IMR-90 (cell line): ENCODE results near the gene CC2D2B. TPM values are rescaled to one million over a fixed set of nuclear protein-coding genes. Genes with fewer than 3 reads are reported as not detected.

Experiments
- ATAC-seq: fragments of 200-7000 bp; cut with Tn5 transposase; 2 replicates; pipeline ENCODE4 v1.9.1; 2020; ENCODE audit warnings: low read depth, mild to moderate bottlenecking, moderate library complexity
- BruUV-seq: library from RNA; stranded (reverse); fragments of 400-500 nt; replicated peaks from 2 replicates; lab custom pipeline; 2021; lab: Mats Ljungman, UMichigan
- CTCF ChIA-PET: fragments of 300-600 bp; formaldehyde crosslinking; extraction: SDS; loops from one replicate; lab custom pipeline; 2021; ENCODE audit warnings: antibody characterized with exemption; lab: Yijun Ruan, JAX
- POLR2A ChIA-PET: fragments of 300-600 bp; sonication (Branson Sonifier 250); formaldehyde crosslinking; loops from one replicate; lab custom pipeline; 2022; ENCODE audit warnings: antibody characterized with exemption; ENCODE audit not compliant: unreplicated experiment; lab: Charles Lee
- DNase-seq: peaks from one replicate; pipeline ENCODE4 v3.0.0; 2013
- H2AFZ ChIP-seq: replicated peaks from 2 replicates; pipeline ENCODE3; 2013; ENCODE audit warnings: low read length, mild to moderate bottlenecking; ENCODE audit not compliant: poor library complexity
- H2AK5ac ChIP-seq: 2 replicates; pipeline ENCODE4 v1.6.1; 2013; ENCODE audit warnings: low read depth, low read length, inconsistent platforms
- H2AK9ac ChIP-seq: replicated peaks from 2 replicates; pipeline ENCODE3; 2013; ENCODE audit warnings: mild to moderate bottlenecking, low read depth, low read length, moderate library complexity; ENCODE audit not compliant: poor library complexity
- H2BK120ac ChIP-seq: 2 replicates; pipeline ENCODE4 v1.6.1; 2013; ENCODE audit warnings: low read depth, low read length, inconsistent platforms
- H2BK15ac ChIP-seq: 3 replicates; pipeline ENCODE4 v1.6.1; 2013; ENCODE audit warnings: low read depth, low read length, inconsistent platforms
- H2BK20ac ChIP-seq: 2 replicates; pipeline ENCODE4 v1.6.1; 2013; ENCODE audit warnings: low read depth, mild to moderate bottlenecking, inconsistent platforms, low read length, moderate library complexity
- H2BK5ac ChIP-seq: 2 replicates; pipeline ENCODE4 v1.6.1; 2013; ENCODE audit warnings: mild to moderate bottlenecking, low read depth, low read length, inconsistent platforms; ENCODE audit not compliant: poor library complexity, severe bottlenecking
- H3K14ac ChIP-seq: replicated peaks from 2 replicates; pipeline ENCODE4 v1.6.1; 2013; ENCODE audit warnings: low read depth, low read length, inconsistent platforms
- H3K18ac ChIP-seq: 2 replicates; pipeline ENCODE4 v1.6.1; 2013; ENCODE audit warnings: low read depth, low read length, control low read depth
- H3K23ac ChIP-seq: 2 replicates; pipeline ENCODE4 v1.6.1; 2013; ENCODE audit warnings: low read depth, low read length, inconsistent platforms
- H3K27ac ChIP-seq: 2 replicates; pipeline ENCODE4 v1.5.1; 2013; ENCODE audit warnings: mild to moderate bottlenecking, control low read depth, low read length; ENCODE audit not compliant: insufficient read depth
- H3K27me3 ChIP-seq: 2 replicates; pipeline ENCODE4 v1.6.1; 2013; ENCODE audit warnings: low read length; ENCODE audit not compliant: control insufficient read depth, insufficient read depth
- H3K36me3 ChIP-seq: 2 replicates; pipeline ENCODE4 v1.6.1; 2013; ENCODE audit warnings: low read length, mixed read lengths; ENCODE audit not compliant: control insufficient read depth, insufficient read depth
- H3K4ac ChIP-seq: 2 replicates; pipeline ENCODE4 v1.6.1; 2013; ENCODE audit warnings: low read depth, low read length, inconsistent platforms
- H3K4me1 ChIP-seq: 2 replicates; pipeline ENCODE4 v1.6.1; 2013; ENCODE audit warnings: low read length, mixed read lengths; ENCODE audit not compliant: control insufficient read depth, insufficient read depth
- H3K4me2 ChIP-seq: 2 replicates; pipeline ENCODE4 v1.6.1; 2013; ENCODE audit warnings: low read depth, mild to moderate bottlenecking, control low read depth, low read length, moderate library complexity
- H3K4me3 ChIP-seq: 2 replicates; pipeline ENCODE4 v1.5.1; 2013; ENCODE audit warnings: low read depth, mild to moderate bottlenecking, control low read depth, low read length, moderate library complexity; ENCODE audit not compliant: insufficient read depth
- H3K56ac ChIP-seq: 2 replicates; pipeline ENCODE4 v1.6.1; 2013; ENCODE audit warnings: low read length, inconsistent platforms; ENCODE audit not compliant: insufficient read depth; ENCODE audit errors: extremely low read depth
- H3K79me1 ChIP-seq, 2 experiments: 2 replicates each; pipeline ENCODE4 v1.6.1; 2013; ENCODE audit warnings: low read length in 2 of 2, inconsistent platforms in 1 of 2, low read depth in 1 of 2
- H3K9ac ChIP-seq: 2 replicates; pipeline ENCODE4 v1.6.1; 2013; ENCODE audit warnings: low read depth, low read length, control low read depth
- H3K9me1 ChIP-seq: 2 replicates; pipeline ENCODE4 v1.6.1; 2013; ENCODE audit warnings: low read length, inconsistent platforms; ENCODE audit not compliant: insufficient read depth
- H3K9me3 ChIP-seq: 2 replicates; pipeline ENCODE4 v1.6.1; 2013; ENCODE audit warnings: low read length; ENCODE audit not compliant: control insufficient read depth, insufficient read depth
- H4K20me1 ChIP-seq: 2 replicates; pipeline ENCODE4 v1.6.1; 2013; ENCODE audit warnings: low read length, inconsistent platforms; ENCODE audit not compliant: insufficient read depth
- H4K5ac ChIP-seq: 2 replicates; pipeline ENCODE4 v1.6.1; 2013; ENCODE audit warnings: mild to moderate bottlenecking, low read depth, low read length, control low read depth
- H4K8ac ChIP-seq, 2 experiments: 2 replicates each; pipeline ENCODE4 v1.6.1; 2013; ENCODE audit warnings: low read depth in 2 of 2, low read length in 2 of 2, control low read depth in 1 of 2, inconsistent platforms in 1 of 2
- H4K91ac ChIP-seq: 2 replicates; pipeline ENCODE4 v1.6.1; 2013; ENCODE audit warnings: low read depth, low read length, inconsistent platforms; ENCODE audit not compliant: insufficient read depth
- BHLHE40 ChIP-seq: fragments of 150-350 bp; IDR thresholded peaks from 2 replicates; pipeline ENCODE4 v1.6.1; 2016; ENCODE audit warnings: mild to moderate bottlenecking, low read depth, low read length
- CEBPB ChIP-seq: IDR thresholded peaks from 2 replicates; pipeline ENCODE4 v1.6.1; 2012; ENCODE audit warnings: low read depth, low read length, improper control_type of control experiment
- CTCF ChIP-seq: conservative IDR thresholded peaks from 2 replicates; pipeline ENCODE4 v1.5.1; 2012; ENCODE audit warnings: mild to moderate bottlenecking, low read depth, low read length, improper control_type of control experiment
- ELK1 ChIP-seq: fragments of 150-350 bp; IDR thresholded peaks from 2 replicates; pipeline ENCODE4 v1.6.1; 2016; ENCODE audit warnings: low read depth, mild to moderate bottlenecking, low read length, moderate library complexity, borderline replicate concordance
- FOS ChIP-seq: fragments of 150-350 bp; IDR thresholded peaks from 2 replicates; pipeline ENCODE4 v1.6.1; 2016; ENCODE audit warnings: low read depth, low read length
- POLR2A ChIP-seq: IDR thresholded peaks from 2 replicates; pipeline ENCODE4 v1.6.1; 2012; ENCODE audit warnings: mild to moderate bottlenecking, low read depth, low read length
- RAD21 ChIP-seq: IDR thresholded peaks from 2 replicates; pipeline ENCODE4 v1.6.1; 2012; ENCODE audit warnings: low read length, improper control_type of control experiment
- RCOR1 ChIP-seq: IDR thresholded peaks from 2 replicates; pipeline ENCODE4 v1.6.1; 2012; ENCODE audit warnings: mild to moderate bottlenecking, low read length, improper control_type of control experiment; ENCODE audit not compliant: insufficient replicate concordance
- SMC3 ChIP-seq: fragments of 150-350 bp; IDR thresholded peaks from 2 replicates; pipeline ENCODE4 v1.6.1; 2016; ENCODE audit warnings: low read depth, mild to moderate bottlenecking, antibody characterized with exemption, low read length, moderate library complexity
- WGBS, 2 experiments: methylation state at CpG; one replicate each; pipeline versions ENCODE4 v1.1.5 to v1.1.7; 2013; ENCODE audit warnings: missing lambda C conversion rate in 2 of 2; ENCODE audit not compliant: insufficient read length in 1 of 2; ENCODE audit errors: extremely low coverage in 2 of 2; 5-methylcytosine and 5-hydroxymethylcytosine counted together
- dilution Hi-C: fragments of 300-500 bp; cut with HindIII; formaldehyde crosslinking; loops from one replicate; pipeline ENCODE4 v1.14.3; 2018; ENCODE audit warnings: low sequenced_read_pairs; ENCODE audit not compliant: unreplicated experiment
- in situ Hi-C: fragments of 300-500 bp; cut with MboI; formaldehyde crosslinking; loops from 3 replicates; pipeline ENCODE4 v1.14.3; 2019; ENCODE audit warnings: low sequenced_read_pairs, inconsistent platforms, mixed read lengths
- intact Hi-C: fragments of 100-400 bp; cut with micrococcal nuclease; formaldehyde crosslinking; loops from 2 replicates; pipeline ENCODE4 v1.10.0; 2022
- polyA plus RNA-seq, 3 experiments: library from polyadenylated mRNA; depleted of rRNA; stranded (reverse); fragments of >200 nt; gene quantifications; 2 replicates each; pipeline ENCODE4 v1.2.3, GENCODE V29; 2012; ENCODE audit warnings: low replicate concordance in 1 of 3
- total RNA-seq: library from RNA; depleted of rRNA; stranded (reverse); fragments of >200 nt; gene quantifications from 2 replicates; pipeline ENCODE4 v1.2.3, GENCODE V29; 2012

Gene CC2D2B
- total and polyA plus RNA-seq, 2 of the 4 experiments (the other 2 are of a cell fraction), result not detected

GRCh38 chr10:95920798-95921426 is 13.1 kb downstream of the CC2D2B start:
- in situ Hi-C loops, result no loop called here

More at GRCh38 chr10:95920798-95921426, 13.1 kb downstream of the CC2D2B start:
- Histone ChIP-seq H2BK20ac (no peak overlapping the region), H4K20me1 (no peaks in the 10 kb centered on the region), H2BK5ac (no peak overlapping the region), H3K79me1 (no peaks in the 10 kb centered on the region), H4K8ac (no peak overlapping the region), H3K4me3 (no peak overlapping the region), H3K23ac (no peak overlapping the region), H3K9ac (no peak overlapping the region), H3K4ac (no peak overlapping the region), H3K14ac (no peak overlapping the region), H4K91ac (no peak overlapping the region), H3K27me3 (no peaks in the 10 kb centered on the region), H2BK120ac (no peak overlapping the region), H2AK5ac (no peak overlapping the region), H3K36me3 (no peaks in the 10 kb centered on the region), H3K9me1 (no peaks in the 10 kb centered on the region), H3K27ac (no peak overlapping the region), H3K9me3 (no peaks in the 10 kb centered on the region), H2BK15ac (no peak overlapping the region), H3K4me1 (no peaks in the 10 kb centered on the region), H3K4me2 (no peak overlapping the region), H4K5ac (no peak overlapping the region), H2AFZ (no peak overlapping the region), H3K56ac (no peak overlapping the region), H2AK9ac (no peak overlapping the region), H3K18ac (no peak overlapping the region)
- TF ChIP-seq CTCF (no peak), POLR2A (no peak), BHLHE40 (no peak), FOS (no peak), RCOR1 (no peak), RAD21 (no peak), SMC3 (no peak), CEBPB (no peak), ELK1 (no peak)
- ChIA-PET POLR2A (no interaction called here), CTCF (no interaction called here)
- dilution Hi-C loops, result no loop called here
- intact Hi-C loops, result no loop called here
- BruUV-seq, result no TSS peak
- WGBS, 2 experiments, result no CpG with 5 or more reads among the region's 6 CpGs
- DNase-seq (no peak), ATAC-seq (no peak)
